Ishikawa (cell line): Measurements from ENCODE around the gene ZNF736.
A peak's percentile ranks its signal among the peaks of the same experiment; 100 is the strongest.

Experiments
- CEBPB ChIP-seq: IDR thresholded peaks from 2 replicates; pipeline ENCODE4 v1.6.1; 2012
- CREB1 ChIP-seq: IDR thresholded peaks from 2 replicates; pipeline ENCODE4 v1.6.1; 2012; ENCODE audit warnings: low read depth
- EGR1 ChIP-seq: IDR thresholded peaks from 2 replicates; pipeline ENCODE4 v1.6.1; 2012
- EP300 ChIP-seq: IDR thresholded peaks from 2 replicates; pipeline ENCODE4 v1.6.1; 2012; ENCODE audit warnings: borderline replicate concordance
- FOXM1 ChIP-seq: IDR thresholded peaks from 2 replicates; pipeline ENCODE4 v1.6.1; 2012; ENCODE audit warnings: low read depth, borderline replicate concordance
- MAX ChIP-seq: IDR thresholded peaks from 2 replicates; pipeline ENCODE4 v1.6.1; 2012
- NFIC ChIP-seq: IDR thresholded peaks from 2 replicates; pipeline ENCODE4 v1.6.1; 2012
- RAD21 ChIP-seq: IDR thresholded peaks from 2 replicates; pipeline ENCODE4 v1.6.1; 2012; ENCODE audit warnings: low read depth
- REST ChIP-seq: IDR thresholded peaks from 2 replicates; pipeline ENCODE4 v1.6.1; 2012; ENCODE audit warnings: low read depth, mild to moderate bottlenecking
- TAF1 ChIP-seq: IDR thresholded peaks from 2 replicates; pipeline ENCODE4 v1.6.1; 2012; ENCODE audit warnings: low read depth, mild to moderate bottlenecking
- TCF12 ChIP-seq: IDR thresholded peaks from 2 replicates; pipeline ENCODE4 v1.6.1; 2012; ENCODE audit warnings: low read depth
- TEAD4 ChIP-seq: IDR thresholded peaks from 2 replicates; pipeline ENCODE4 v1.6.1; 2012
- USF1 ChIP-seq: IDR thresholded peaks from 2 replicates; pipeline ENCODE4 v1.6.1; 2012
- YY1 ChIP-seq: IDR thresholded peaks from 2 replicates; pipeline ENCODE4 v1.6.1; 2012; ENCODE audit warnings: low read depth
- ZBTB7A ChIP-seq: IDR thresholded peaks from 2 replicates; pipeline ENCODE4 v1.6.1; 2012; ENCODE audit warnings: low read depth

ZNF736 gene

GRCh38 chr7:64313740-64314491 lies at the start of gene ZNF736:
Gene ZNF736 (plus strand): TSS chr7:64313961. CDS start chr7:64314151, 190 bp downstream.
- TF ChIP-seq MAX (0 out of 2 replicates have a peak, but pooled peaks have one; percentile 9), TAF1 (peak; percentile 77), EP300 (no peak), YY1 (peak; percentile 84), NFIC (no peak)

DNA sequence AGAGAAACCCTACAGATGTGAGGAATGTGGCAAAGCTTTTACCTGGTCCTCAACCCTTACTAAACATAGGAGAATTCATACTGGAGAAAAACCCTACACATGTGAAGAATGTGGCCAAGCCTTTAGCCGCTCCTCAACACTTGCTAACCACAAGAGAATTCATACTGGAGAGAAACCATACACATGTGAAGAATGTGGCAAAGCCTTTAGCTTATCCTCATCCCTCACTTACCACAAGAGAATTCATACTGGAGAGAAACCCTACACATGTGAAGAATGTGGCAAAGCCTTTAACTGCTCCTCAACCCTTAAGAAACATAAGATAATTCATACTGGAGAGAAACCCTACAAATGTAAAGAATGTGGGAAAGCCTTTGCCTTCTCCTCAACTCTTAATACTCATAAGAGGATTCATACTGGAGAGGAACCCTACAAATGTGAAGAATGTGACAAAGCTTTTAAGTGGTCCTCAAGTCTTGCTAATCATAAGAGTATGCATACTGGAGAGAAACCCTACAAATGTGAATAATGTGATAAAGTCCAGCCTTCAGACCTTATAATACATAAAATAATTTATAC lies 47.3 kb upstream of the ZNF736 start:
- TF ChIP-seq TAF1 (no peak), YY1 (no peak), REST (no peak), USF1 (no peak), TEAD4 (no peak), TCF12 (no peak), EP300 (no peak), CREB1 (no peak)

- no peak for TF ChIP-seq YY1
- no peak for TF ChIP-seq USF1
- TF ChIP-seq EP300: no peak
- no peak for TF ChIP-seq MAX
- no peak for TF ChIP-seq REST
- TF ChIP-seq TCF12: no peak
- TF ChIP-seq CEBPB: no peak
- TF ChIP-seq RAD21: no peak
- no peak for TF ChIP-seq CREB1
Observed at GRCh38 chr7:64277630-64278029, 36.1 kb upstream of the ZNF736 start.

GRCh38 chr7:64294701-64295420 lies 18.9 kb upstream of the ZNF736 start:
- TF ChIP-seq ZBTB7A: no peak
- no peak for TF ChIP-seq CREB1
- TF ChIP-seq REST: no peak
- TF ChIP-seq NFIC: no peak
- TF ChIP-seq CEBPB: no peak
- no peak for TF ChIP-seq FOXM1
- TF ChIP-seq YY1: no peak
- no peak for TF ChIP-seq EGR1
- TF ChIP-seq TAF1: no peak
- TF ChIP-seq TEAD4: no peak
- no peak for TF ChIP-seq USF1
- TF ChIP-seq MAX: no peak
- TF ChIP-seq RAD21: no peak
- no peak for TF ChIP-seq TCF12
